Measurements from ENCODE around the gene TP53I11.

The TP53I11 gene

DNA sequence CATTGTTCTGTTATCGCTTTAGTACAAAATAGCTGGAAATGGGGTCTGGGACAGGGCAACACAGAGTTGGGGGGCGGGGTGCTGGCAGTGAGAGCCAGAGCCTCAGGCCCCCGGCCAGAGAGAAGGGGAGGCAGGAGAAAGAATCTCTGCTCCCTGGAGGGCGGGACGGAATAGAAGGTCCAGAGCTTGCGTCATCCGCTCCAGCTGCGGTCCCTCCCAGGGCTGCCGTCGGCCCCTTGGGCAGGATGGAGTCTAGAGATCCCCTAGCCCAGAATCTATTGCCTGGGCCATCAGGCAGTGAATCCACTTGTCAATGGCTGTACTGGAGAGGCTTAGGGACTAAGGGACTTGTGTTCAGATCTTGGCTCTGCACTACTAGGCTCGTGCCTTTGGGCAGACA is 5.0 kb downstream of the TP53I11 start:
- in situ Hi-C loops (cut with MboI; ENCODE audit: low sequenced_read_pairs) = loop anchor here (25.0 kb wide), 2 partner anchors 342 to 817 kb away; partner anchors contain the start of gene SYT13
- H3K4me3 ChIP-seq = no peak overlapping the region
- no peaks in the 10 kb centered on the region for H3K4me1 ChIP-seq
- H3K27me3 ChIP-seq (ENCODE audit: low read depth) = no peaks in the 10 kb centered on the region
- DNase-seq (ENCODE audit: low spot score in 2 of 2) = no peak
- no peaks in the 10 kb centered on the region for H3K9me3 ChIP-seq
- H3K36me3 ChIP-seq (replicated peaks) = no peaks in the 10 kb centered on the region

DNA sequence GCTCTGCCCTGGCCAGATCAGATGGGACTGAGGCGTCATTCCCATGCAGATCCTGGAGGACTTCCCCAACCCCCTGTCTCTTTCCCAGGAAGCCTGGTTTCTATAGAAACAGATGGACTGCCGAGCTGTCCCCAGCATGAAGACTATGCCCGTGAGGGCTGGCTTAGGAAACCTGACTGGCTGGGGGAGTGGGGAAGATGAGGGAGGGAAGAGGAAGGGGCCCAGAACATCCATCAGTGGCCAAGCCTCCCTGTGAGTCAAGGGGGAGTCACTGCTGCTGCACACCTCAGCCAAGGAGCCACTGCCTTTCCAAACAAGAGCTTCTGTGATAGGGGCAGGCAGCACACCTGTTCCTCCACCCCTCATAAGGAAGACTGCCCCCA is 5.8 kb downstream of the TP53I11 start:
- no peaks in the 10 kb centered on the region for H3K9me3 ChIP-seq
- H3K4me3 ChIP-seq = no peak overlapping the region
- in situ Hi-C loops (cut with MboI; ENCODE audit: low sequenced_read_pairs) = loop anchor here (25.0 kb wide), 2 partner anchors 342 to 817 kb away; partner anchors contain the start of gene SYT13
- no peaks in the 10 kb centered on the region for H3K4me1 ChIP-seq
- no peaks in the 10 kb centered on the region for H3K36me3 ChIP-seq (replicated peaks)
- DNase-seq (ENCODE audit: low spot score in 2 of 2) = no peak
- H3K27me3 ChIP-seq (ENCODE audit: low read depth) = no peaks in the 10 kb centered on the region

- in situ Hi-C loops (cut with MboI; ENCODE audit: low sequenced_read_pairs) = loop anchor here (25.0 kb wide), 2 partner anchors 343 to 818 kb away; partner anchors contain the start of gene SYT13
- Histone ChIP-seq H3K4me3 (no peak overlapping the region), H3K36me3 (replicated peaks) (no peaks in the 10 kb centered on the region), H3K27me3 (ENCODE audit: low read depth) (no peaks in the 10 kb centered on the region), H3K9me3 (no peaks in the 10 kb centered on the region), H3K4me1 (no peaks in the 10 kb centered on the region)
- peak in 1 of 2 experiments; percentile 32 for DNase-seq (ENCODE audit: low spot score in 2 of 2)
These were observed 6.4 kb downstream of the TP53I11 start for GRCh38 chr11:44944181-44944852.

DNA sequence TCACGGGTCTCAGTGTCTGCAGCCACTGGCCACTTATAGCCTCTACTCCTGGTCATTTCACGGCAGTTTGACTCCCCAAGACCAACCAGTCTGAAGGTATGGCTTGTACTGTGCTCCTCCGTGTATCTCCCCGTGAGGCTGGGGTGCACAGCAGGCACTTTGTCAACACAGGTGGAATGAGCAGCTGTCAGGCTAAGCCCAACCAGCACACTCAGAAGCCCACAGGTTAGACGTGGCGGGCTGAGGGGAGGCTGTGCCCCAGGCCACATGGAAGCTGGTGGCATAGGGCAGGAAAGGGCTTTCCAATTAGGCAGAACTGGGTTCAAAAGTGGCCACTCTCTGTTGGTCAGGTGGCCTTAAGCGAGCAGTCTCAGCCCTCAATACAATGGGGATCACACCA is 7.0 kb downstream of the TP53I11 start:
- in situ Hi-C loops (cut with MboI; ENCODE audit: low sequenced_read_pairs) = loop anchor here (25.0 kb wide), 2 partner anchors 344 to 819 kb away; partner anchors contain the start of gene SYT13
- Histone ChIP-seq H3K4me3 (no peak overlapping the region), H3K36me3 (replicated peaks) (no peaks in the 10 kb centered on the region), H3K27me3 (ENCODE audit: low read depth) (no peaks in the 10 kb centered on the region), H3K9me3 (no peaks in the 10 kb centered on the region), H3K4me1 (no peaks in the 10 kb centered on the region)
- DNase-seq (ENCODE audit: low spot score in 2 of 2) = no peak

DNA sequence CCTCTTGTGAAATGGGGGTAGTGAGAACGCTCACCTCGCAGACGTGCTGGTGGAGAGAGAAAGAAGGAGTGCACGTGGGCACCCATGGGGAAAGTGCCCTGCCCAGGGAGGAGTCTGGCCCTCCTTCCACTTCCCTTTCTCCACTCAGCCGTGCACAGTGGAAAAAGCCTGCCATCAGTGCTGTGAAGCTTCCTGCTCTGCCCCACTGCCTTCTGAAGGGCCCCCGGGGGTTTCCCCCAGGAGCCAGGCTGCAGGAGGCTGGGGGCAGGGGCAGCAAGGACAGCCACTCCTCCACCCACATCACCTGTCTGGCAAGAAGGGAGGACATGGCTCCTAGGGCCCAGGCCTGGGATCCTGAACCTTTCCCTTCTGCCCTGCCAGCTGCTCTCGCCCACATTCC is 7.6 kb downstream of the TP53I11 start:
- Histone ChIP-seq H3K4me1 (no peaks in the 10 kb centered on the region), H3K4me3 (no peak overlapping the region), H3K27me3 (ENCODE audit: low read depth) (no peaks in the 10 kb centered on the region), H3K9me3 (no peaks in the 10 kb centered on the region), H3K36me3 (replicated peaks) (no peaks in the 10 kb centered on the region)
- no peak for DNase-seq (ENCODE audit: low spot score in 2 of 2)
- in situ Hi-C loops (cut with MboI; ENCODE audit: low sequenced_read_pairs) = loop anchor here (25.0 kb wide), 2 partner anchors 344 to 819 kb away; partner anchors contain the start of gene SYT13

DNA sequence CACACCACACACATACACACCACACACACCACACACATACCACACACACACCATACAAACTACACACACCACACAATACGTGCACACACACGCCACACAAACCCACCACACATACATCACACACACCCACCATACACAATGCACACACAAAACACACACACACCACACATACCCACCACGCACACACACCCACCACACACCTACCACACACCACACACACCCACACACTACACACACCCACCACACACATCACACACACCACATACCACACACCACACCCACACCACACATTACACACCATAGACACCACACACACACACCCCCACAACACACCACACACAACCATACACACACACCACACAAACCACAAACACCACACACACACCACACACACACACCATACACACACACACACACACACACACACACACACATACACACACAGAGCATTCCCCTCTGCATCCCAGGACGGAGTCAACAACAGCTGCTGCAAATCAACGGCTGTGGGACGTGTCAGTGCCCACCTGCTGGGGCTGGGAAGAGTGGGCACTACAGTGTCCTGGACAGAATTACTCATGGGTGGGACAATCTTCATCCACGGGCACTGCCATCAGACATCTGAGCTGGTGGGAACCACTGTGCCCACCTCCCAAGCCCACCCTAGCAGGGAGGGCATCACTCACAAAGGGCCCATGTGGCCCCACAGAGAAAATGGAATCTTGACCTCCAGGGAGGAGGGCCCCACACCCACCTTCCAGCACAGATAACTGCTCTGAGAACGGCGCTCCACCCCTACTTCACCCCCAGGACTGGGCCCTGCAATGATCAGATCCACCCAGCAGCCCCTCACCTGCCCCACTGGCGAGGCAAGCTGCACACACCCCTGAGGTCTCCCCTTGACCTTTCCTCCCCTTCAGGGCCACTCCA is 8.4 kb downstream of the TP53I11 start:
- H3K4me3 ChIP-seq = no peak overlapping the region

DNA sequence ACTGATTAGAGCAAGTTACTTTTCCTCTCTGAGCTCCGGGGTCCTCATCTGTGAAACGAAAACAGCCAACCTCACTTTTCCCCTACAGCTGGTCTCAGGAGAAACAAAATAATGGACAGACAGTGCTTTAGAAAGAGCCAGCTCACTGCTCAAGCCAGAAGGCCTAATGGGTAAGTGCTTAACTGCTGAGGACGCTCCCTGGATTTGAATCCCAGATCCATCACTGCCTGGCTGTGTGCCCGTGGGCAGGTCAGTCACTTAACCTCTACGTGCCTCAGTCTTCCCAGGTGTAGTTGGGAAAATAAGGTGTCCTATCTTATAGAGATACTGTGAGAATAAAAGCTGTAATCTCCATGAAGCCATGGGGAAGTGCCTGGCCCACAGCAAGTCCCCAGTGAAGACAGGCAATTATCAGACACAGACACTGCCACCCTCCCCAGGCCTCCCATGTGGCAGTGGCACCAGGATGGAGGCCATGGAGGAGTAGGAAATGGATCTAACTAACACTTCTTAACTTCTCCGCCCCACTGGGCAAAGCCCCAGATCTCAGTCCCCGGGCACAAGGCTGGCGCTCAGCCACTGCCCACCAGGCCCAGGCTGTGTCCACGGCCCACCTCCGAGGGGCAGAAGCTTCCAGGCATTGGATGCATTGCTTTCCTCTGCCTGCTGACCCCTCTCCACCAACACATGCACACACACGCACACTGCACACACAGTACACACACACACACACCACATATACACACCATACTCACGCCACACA is 9.2 kb downstream of the TP53I11 start:
- Histone ChIP-seq H3K4me1 (no peaks in the 10 kb centered on the region), H3K36me3 (replicated peaks) (no peaks in the 10 kb centered on the region), H3K27me3 (ENCODE audit: low read depth) (no peaks in the 10 kb centered on the region), H3K9me3 (no peaks in the 10 kb centered on the region), H3K4me3 (no peak overlapping the region)
- in situ Hi-C loops (cut with MboI; ENCODE audit: low sequenced_read_pairs) = loop anchor here (25.0 kb wide), 2 partner anchors 346 to 821 kb away; partner anchors contain the start of gene SYT13
- DNase-seq (ENCODE audit: low spot score in 2 of 2) = no peak

More for the DNA sequence above, 8.4 kb downstream of the TP53I11 start:
- in situ Hi-C loops (cut with MboI; ENCODE audit: low sequenced_read_pairs) = loop anchor here (25.0 kb wide), 2 partner anchors 345 to 820 kb away; partner anchors contain the start of gene SYT13
- no peaks in the 10 kb centered on the region for H3K27me3 ChIP-seq (ENCODE audit: low read depth)
- no peaks in the 10 kb centered on the region for H3K9me3 ChIP-seq
- no peak for DNase-seq (ENCODE audit: low spot score in 2 of 2)
- H3K36me3 ChIP-seq (replicated peaks) = no peaks in the 10 kb centered on the region
- no peaks in the 10 kb centered on the region for H3K4me1 ChIP-seq

- Histone ChIP-seq H3K4me3 (no peak overlapping the region), H3K36me3 (replicated peaks) (no peaks in the 10 kb centered on the region), H3K9me3 (no peaks in the 10 kb centered on the region), H3K27me3 (ENCODE audit: low read depth) (no peaks in the 10 kb centered on the region), H3K4me1 (no peaks in the 10 kb centered on the region)
- in situ Hi-C loops (cut with MboI; ENCODE audit: low sequenced_read_pairs) = loop anchor here (25.0 kb wide), 2 partner anchors 346 to 821 kb away; partner anchors contain the start of gene SYT13
- no peak for DNase-seq (ENCODE audit: low spot score in 2 of 2)
These were observed 9.8 kb downstream of the TP53I11 start for GRCh38 chr11:44940835-44941234.

GRCh38 chr11:44940404-44940803 is 10.3 kb downstream of the TP53I11 start:
- Histone ChIP-seq H3K4me1 (no peaks in the 10 kb centered on the region), H3K9me3 (no peaks in the 10 kb centered on the region), H3K4me3 (no peak overlapping the region), H3K36me3 (replicated peaks) (no peaks in the 10 kb centered on the region), H3K27me3 (ENCODE audit: low read depth) (no peaks in the 10 kb centered on the region)
- no peak for DNase-seq (ENCODE audit: low spot score in 2 of 2)
- in situ Hi-C loops (cut with MboI; ENCODE audit: low sequenced_read_pairs) = loop anchor here (25.0 kb wide), 2 partner anchors 347 to 822 kb away; partner anchors contain the start of gene SYT13

- in situ Hi-C loops (cut with MboI; ENCODE audit: low sequenced_read_pairs) = loop anchor here (25.0 kb wide), 2 partner anchors 347 to 822 kb away; partner anchors contain the start of gene SYT13
- Histone ChIP-seq H3K4me1 (no peaks in the 10 kb centered on the region), H3K36me3 (replicated peaks) (no peaks in the 10 kb centered on the region), H3K27me3 (ENCODE audit: low read depth) (no peaks in the 10 kb centered on the region), H3K9me3 (no peaks in the 10 kb centered on the region), H3K4me3 (no peak overlapping the region)
- peak in 1 of 2 experiments; percentile 38 for DNase-seq (ENCODE audit: low spot score in 2 of 2)
These were observed 10.8 kb downstream of the TP53I11 start for GRCh38 chr11:44939673-44940395.

- Histone ChIP-seq H3K4me1 (no peaks in the 10 kb centered on the region), H3K9me3 (no peaks in the 10 kb centered on the region), H3K36me3 (replicated peaks) (no peaks in the 10 kb centered on the region), H3K27me3 (ENCODE audit: low read depth) (no peaks in the 10 kb centered on the region), H3K4me3 (no peak overlapping the region)
- in situ Hi-C loops (cut with MboI; ENCODE audit: low sequenced_read_pairs) = loop anchor here (25.0 kb wide), 2 partner anchors 349 to 824 kb away; partner anchors contain the start of gene SYT13
- DNase-seq (ENCODE audit: low spot score in 2 of 2) = no peak
These were observed 12.5 kb downstream of the TP53I11 start for GRCh38 chr11:44938066-44938691.

- no peaks in the 10 kb centered on the region for H3K9me3 ChIP-seq
- no peaks in the 10 kb centered on the region for H3K4me1 ChIP-seq
- in situ Hi-C loops (cut with MboI; ENCODE audit: low sequenced_read_pairs) = loop anchor here (25.0 kb wide), 2 partner anchors 350 to 825 kb away; partner anchors contain the start of gene SYT13
- no peak overlapping the region for H3K4me3 ChIP-seq
- DNase-seq (ENCODE audit: low spot score in 2 of 2) = no peak
- H3K27me3 ChIP-seq (ENCODE audit: low read depth) = no peaks in the 10 kb centered on the region
- H3K36me3 ChIP-seq (replicated peaks) = no peaks in the 10 kb centered on the region
These were observed 13.6 kb downstream of the TP53I11 start for GRCh38 chr11:44936951-44937543.
